ENCODE data around the gene CEP85L.
A peak's percentile ranks its signal among the peaks of the same experiment; 100 is the strongest.

The CEP85L gene

GRCh38 chr6:118618676-118619377 lies 32.6 kb downstream of the CEP85L start:
- peak; percentile 41 for DNase-seq

- DNase-seq = no peak
Measured at GRCh38 chr6:118617417-118617816, 34.0 kb downstream of the CEP85L start.

- no peak for DNase-seq
Measured at GRCh38 chr6:118611334-118611733, 40.1 kb downstream of the CEP85L start.

- DNase-seq = no peak
Measured at GRCh38 chr6:118606858-118607257, 44.5 kb downstream of the CEP85L start.

- no peak for DNase-seq
Measured at GRCh38 chr6:118606268-118606667, 45.1 kb downstream of the CEP85L start.

GRCh38 chr6:118603372-118603771 lies 48.0 kb downstream of the CEP85L start:
- no peak for DNase-seq

GRCh38 chr6:118602300-118602699 lies 49.1 kb downstream of the CEP85L start:
- no peak for DNase-seq

- DNase-seq = no peak
Measured at GRCh38 chr6:118598324-118598723, 53.1 kb downstream of the CEP85L start.

- no peak for DNase-seq
Measured at GRCh38 chr6:118597636-118598035, 53.8 kb downstream of the CEP85L start.

- no peak for DNase-seq
Measured at GRCh38 chr6:118596774-118597320, 54.5 kb downstream of the CEP85L start.

GRCh38 chr6:118594877-118595276 lies 56.5 kb downstream of the CEP85L start:
- DNase-seq = no peak

- DNase-seq = no peak
Measured at GRCh38 chr6:118591897-118592296, 59.5 kb downstream of the CEP85L start.

GRCh38 chr6:118589649-118590365 lies 61.6 kb downstream of the CEP85L start:
- DNase-seq = no peak

- no peak for DNase-seq
Measured at GRCh38 chr6:118589186-118589585, 62.2 kb downstream of the CEP85L start.

- DNase-seq = no peak
Measured at GRCh38 chr6:118588626-118589025, 62.8 kb downstream of the CEP85L start.

- no peak for DNase-seq
Measured at GRCh38 chr6:118586746-118587485, 64.5 kb downstream of the CEP85L start.

GRCh38 chr6:118584911-118585310 lies 66.5 kb downstream of the CEP85L start:
- no peak for DNase-seq

- DNase-seq = no peak
Measured at GRCh38 chr6:118581489-118581959, 69.9 kb downstream of the CEP85L start.

- DNase-seq = no peak
Measured at GRCh38 chr6:118580585-118581419, 70.6 kb downstream of the CEP85L start.

GRCh38 chr6:118579786-118580185 lies 71.6 kb downstream of the CEP85L start:
- DNase-seq = no peak

- no peak for DNase-seq
Measured at GRCh38 chr6:118578617-118579016, 72.8 kb downstream of the CEP85L start.

GRCh38 chr6:118577972-118578371 lies 73.4 kb downstream of the CEP85L start:
- DNase-seq = no peak
